ENCODE results near the gene FLYWCH2. TPM values are rescaled to one million over a fixed set of nuclear protein-coding genes. Genes with fewer than 3 reads are reported as not detected.

FLYWCH2 gene
- polyA plus RNA-seq (ENCODE audit: insufficient read length), result 15.2 TPM
- long read RNA-seq, donor 1, transcript FLYWCH2-202 (4 exons, 1,036 nt), result major isoform, 31 of 47 reads
- long read RNA-seq, donor 1, partial matches to known transcripts, result 11 of 47 reads
- long read RNA-seq, donor 1, other reads (novel, unspliced or antisense), result 0 of 47 reads
- long read RNA-seq, donor 2, transcript FLYWCH2-202 (4 exons, 1,036 nt), result major isoform, 16 of 25 reads
- long read RNA-seq, donor 2, partial matches to known transcripts, result 7 of 25 reads
- long read RNA-seq, donor 2, other reads (novel, unspliced or antisense), result 0 of 25 reads
- long read RNA-seq, donor 3, transcript FLYWCH2-203 (3 exons, 754 nt), result minor isoform, 5 of 20 reads
- long read RNA-seq, donor 3, transcript FLYWCH2-202 (4 exons, 1,036 nt), result major isoform, 15 of 20 reads
- long read RNA-seq, donor 3, partial matches to known transcripts, result 0 of 20 reads
- long read RNA-seq, donor 3, other reads (novel, unspliced or antisense), result 0 of 20 reads
- long read RNA-seq, donor 4, transcript FLYWCH2-202 (4 exons, 1,036 nt), result major isoform, 5 of 14 reads
- long read RNA-seq, donor 4, partial matches to known transcripts, result 8 of 14 reads
- long read RNA-seq, donor 4, other reads (novel, unspliced or antisense), result 0 of 14 reads
- long read RNA-seq, donor 5, transcript FLYWCH2-202 (4 exons, 1,036 nt), result major isoform, 30 of 51 reads
- long read RNA-seq, donor 5, partial matches to known transcripts, result 19 of 51 reads
- long read RNA-seq, donor 5, other reads (novel, unspliced or antisense), result 0 of 51 reads
- long read RNA-seq, donor 6, transcript FLYWCH2-203 (3 exons, 754 nt), result minor isoform, 7 of 51 reads
- long read RNA-seq, donor 6, transcript FLYWCH2-202 (4 exons, 1,036 nt), result major isoform, 24 of 51 reads
- long read RNA-seq, donor 6, partial matches to known transcripts, result 20 of 51 reads
- long read RNA-seq, donor 6, other reads (novel, unspliced or antisense), result 0 of 51 reads
- long read RNA-seq, donor 7, transcript FLYWCH2-202 (4 exons, 1,036 nt), result major isoform, 29 of 40 reads
- long read RNA-seq, donor 7, partial matches to known transcripts, result 8 of 40 reads
- long read RNA-seq, donor 7, other reads (novel, unspliced or antisense), result 0 of 40 reads
- long read RNA-seq, donor 8, transcript FLYWCH2-202 (4 exons, 1,036 nt), result major isoform, 10 of 13 reads
- long read RNA-seq, donor 8, partial matches to known transcripts, result 0 of 13 reads
- long read RNA-seq, donor 8, other reads (novel, unspliced or antisense), result 0 of 13 reads

- peak; percentile 97 for DNase-seq
Observed at GRCh38 chr16:2882650-2883457, at the start of gene FLYWCH2. TSS of gene FLYWCH2 (plus strand) at chr16:2883215. CDS start at chr16:2896450, 13,235 bp downstream.

GRCh38 chr16:2833776-2834175, 49.2 kb upstream of the FLYWCH2 start:
- DNase-seq, result no peak

- no peak for DNase-seq
Observed at GRCh38 chr16:2834968-2835367, 48.0 kb upstream of the FLYWCH2 start.

GRCh38 chr16:2835638-2836493, 47.1 kb upstream of the FLYWCH2 start:
- DNase-seq, result no peak

- DNase-seq, result no peak
Observed at GRCh38 chr16:2836646-2837508, 46.1 kb upstream of the FLYWCH2 start.

GRCh38 chr16:2838928-2839327, 44.1 kb upstream of the FLYWCH2 start:
- DNase-seq, result peak; percentile 67

- no peak for DNase-seq
Observed at GRCh38 chr16:2839650-2840450, 43.2 kb upstream of the FLYWCH2 start.

- no peak for DNase-seq
Observed at GRCh38 chr16:2840914-2841313, 42.1 kb upstream of the FLYWCH2 start.

- DNase-seq, result no peak
Observed at GRCh38 chr16:2841606-2842339, 41.2 kb upstream of the FLYWCH2 start.

GRCh38 chr16:2842340-2843000, 40.5 kb upstream of the FLYWCH2 start:
- DNase-seq, result peak; percentile 44

- DNase-seq, result no peak
Observed at GRCh38 chr16:2843526-2843925, 39.5 kb upstream of the FLYWCH2 start.

GRCh38 chr16:2845116-2845515, 37.9 kb upstream of the FLYWCH2 start:
- DNase-seq, result no peak

- DNase-seq, result no peak
Observed at GRCh38 chr16:2846511-2847310, 36.3 kb upstream of the FLYWCH2 start.

- no peak for DNase-seq
Observed at GRCh38 chr16:2848933-2849725, 33.9 kb upstream of the FLYWCH2 start.

- DNase-seq, result no peak
Observed at GRCh38 chr16:2852003-2852730, 30.8 kb upstream of the FLYWCH2 start.
